Subcutaneous abdominal adipose tissue (tissue), 5 donors: Measurements from ENCODE around the gene IL19.

Source experiments
- H3K27ac ChIP-seq: one replicate; pipeline ENCODE4 v1.7.0; 2013; ENCODE audit warnings: low read depth, mild to moderate bottlenecking, inconsistent platforms, low read length, moderate library complexity
- H3K27me3 ChIP-seq, 5 donors: one replicate each; pipeline ENCODE4 v1.7.0; 2013; ENCODE audit warnings: low read length in 5 of 5, inconsistent platforms in 1 of 5; ENCODE audit not compliant: control insufficient read depth in 5 of 5, insufficient read depth in 4 of 5
- H3K36me3 ChIP-seq, 5 donors: one replicate each; pipeline ENCODE4 v1.7.0; 2013; ENCODE audit warnings: low read length in 5 of 5; ENCODE audit not compliant: control insufficient read depth in 5 of 5, insufficient read depth in 5 of 5
- H3K4me1 ChIP-seq, 5 donors: one replicate each; pipeline ENCODE4 v1.7.0; 2013; ENCODE audit warnings: low read length in 5 of 5, mild to moderate bottlenecking in 3 of 5, moderate library complexity in 1 of 5; ENCODE audit not compliant: control insufficient read depth in 5 of 5, insufficient read depth in 5 of 5
- H3K4me3 ChIP-seq, 5 donors: one replicate each; pipeline ENCODE4 v1.7.0; 2013; ENCODE audit warnings: low read length in 5 of 5, low read depth in 1 of 5
- H3K9ac ChIP-seq, 5 donors: one replicate each; pipeline ENCODE4 v1.7.0; 2013; ENCODE audit warnings: low read length in 5 of 5, mild to moderate bottlenecking in 4 of 5, moderate library complexity in 3 of 5
- H3K9me3 ChIP-seq, 5 donors: one replicate each; pipeline ENCODE4 v1.7.0; 2013; ENCODE audit warnings: low read length in 5 of 5; ENCODE audit not compliant: control insufficient read depth in 5 of 5
- donor health status: healthy.
- donor health status: healthy.
- donor health status: healthy.
- donor health status: healthy.
- donor health status: healthy.

IL19 gene

DNA sequence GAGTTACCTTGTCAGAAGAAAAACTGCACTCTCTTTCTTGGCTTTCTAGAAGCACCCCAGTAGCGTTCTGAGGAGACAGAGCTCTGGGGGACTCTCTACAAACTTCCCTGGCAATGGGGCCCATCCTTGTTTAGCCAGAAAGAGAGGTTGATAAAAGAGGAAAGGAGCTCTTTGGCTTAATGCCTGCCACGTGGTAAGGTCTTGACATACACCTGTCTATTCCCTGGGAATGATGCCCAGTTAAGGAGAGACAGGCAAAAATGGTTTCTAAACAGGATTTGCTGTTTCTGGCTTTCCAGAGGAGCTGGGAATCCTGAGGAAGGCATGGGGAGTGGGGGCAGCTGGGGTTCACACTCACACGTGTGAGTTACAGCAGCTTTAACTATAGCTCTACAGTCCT is 64.6 kb downstream of the IL19 start:
- Histone ChIP-seq H3K4me3 (no peak overlapping the region), H3K27ac (no peak overlapping the region)

DNA sequence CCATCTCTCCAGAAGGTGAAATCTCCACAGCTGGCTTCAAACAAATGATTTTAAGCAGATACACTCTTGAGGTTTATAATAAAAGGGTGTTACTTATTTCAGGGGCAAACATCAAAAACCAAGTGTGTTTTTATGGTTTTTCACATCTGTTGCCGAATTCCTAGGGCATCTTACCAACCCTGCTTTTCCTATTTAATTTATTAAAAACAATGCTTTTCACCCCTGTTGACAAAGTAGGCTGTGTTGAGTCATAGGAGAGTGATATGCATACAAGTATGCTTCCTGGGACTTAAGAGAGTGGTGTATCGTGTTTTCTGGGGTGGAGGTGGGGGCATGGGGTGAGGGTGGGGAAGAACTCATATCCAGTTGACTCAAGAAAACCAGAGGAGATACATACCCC is 65.5 kb downstream of the IL19 start:
- H3K9me3 ChIP-seq: no peaks in the 10 kb centered on the region
- H3K27ac ChIP-seq: no peak overlapping the region
- no peak overlapping the region for H3K9ac ChIP-seq
- no peak overlapping the region for H3K4me3 ChIP-seq
- H3K27me3 ChIP-seq: peaks cover 0 to 10% (median 3%) of the 10 kb centered on the region in 5 donors
- peaks cover 0 to 14% (median 4%) of the 10 kb centered on the region in 5 donors for H3K4me1 ChIP-seq
- H3K36me3 ChIP-seq: no peaks in the 10 kb centered on the region

More for the DNA sequence above, 64.6 kb downstream of the IL19 start:
- H3K27me3 ChIP-seq: peaks cover 0 to 10% (median 3%) of the 10 kb centered on the region in 5 donors
- H3K36me3 ChIP-seq: no peaks in the 10 kb centered on the region
- no peak overlapping the region for H3K9ac ChIP-seq
- no peaks in the 10 kb centered on the region for H3K9me3 ChIP-seq
- H3K4me1 ChIP-seq: peaks cover 0 to 14% (median 4%) of the 10 kb centered on the region in 5 donors

DNA sequence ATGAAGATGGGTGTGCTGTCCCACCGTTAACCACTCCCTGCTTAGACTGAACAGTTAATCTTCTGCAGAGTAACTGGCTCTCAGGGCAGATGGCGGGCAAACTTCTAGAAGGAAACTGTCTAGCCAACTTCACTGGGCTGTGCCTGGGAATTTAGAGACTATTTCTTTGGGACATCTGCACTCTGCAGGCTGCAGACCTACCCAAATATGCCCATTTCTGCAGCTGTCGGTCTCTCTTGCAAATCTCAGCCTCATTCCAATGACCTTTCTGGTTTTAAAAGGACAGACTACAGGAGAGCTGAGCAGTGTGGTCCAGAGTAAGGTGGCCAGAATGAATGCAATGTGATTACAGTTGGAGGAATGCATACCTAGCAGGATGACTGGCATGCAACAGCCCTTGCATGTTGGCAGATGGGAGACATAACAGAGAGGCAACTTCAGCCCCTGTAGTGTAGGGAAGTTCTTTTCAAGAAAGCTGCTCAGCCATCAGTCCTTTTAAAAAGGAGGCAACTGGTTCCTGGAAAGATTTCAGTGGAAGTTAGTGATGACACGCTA is 68.5 kb downstream of the IL19 start:
- no peaks in the 10 kb centered on the region for H3K36me3 ChIP-seq
- no peak overlapping the region for H3K4me3 ChIP-seq
- H3K27ac ChIP-seq: no peak overlapping the region
- H3K4me1 ChIP-seq: peaks cover 0 to 8% (median 4%) of the 10 kb centered on the region in 5 donors
- no peaks in the 10 kb centered on the region for H3K9me3 ChIP-seq
- H3K9ac ChIP-seq: no peak overlapping the region
- peaks cover 0 to 13% (median 3%) of the 10 kb centered on the region in 5 donors for H3K27me3 ChIP-seq

DNA sequence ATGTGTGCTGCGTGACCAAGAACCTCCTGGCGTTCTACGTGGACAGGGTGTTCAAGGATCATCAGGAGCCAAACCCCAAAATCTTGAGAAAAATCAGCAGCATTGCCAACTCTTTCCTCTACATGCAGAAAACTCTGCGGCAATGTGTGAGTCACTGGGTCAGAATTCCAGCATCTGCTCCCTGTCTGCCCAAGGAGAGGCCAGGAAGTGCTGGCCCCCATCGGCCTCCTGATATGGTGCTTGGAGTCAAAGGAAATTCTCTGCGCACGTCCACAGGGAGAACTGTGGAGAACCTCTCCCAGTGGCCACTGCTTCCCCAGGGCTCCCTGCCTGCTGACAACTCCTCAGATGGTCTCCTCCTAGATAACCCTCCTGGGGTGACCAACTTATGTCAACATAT is 69.3 kb downstream of the IL19 start:
- no peak overlapping the region for H3K27ac ChIP-seq
- no peaks in the 10 kb centered on the region for H3K36me3 ChIP-seq
- no peak overlapping the region for H3K9ac ChIP-seq
- H3K27me3 ChIP-seq: peaks cover 0 to 13% (median 3%) of the 10 kb centered on the region in 5 donors
- no peak overlapping the region for H3K4me3 ChIP-seq
- H3K4me1 ChIP-seq: peaks cover 0 to 5% (median 2%) of the 10 kb centered on the region in 5 donors
- no peaks in the 10 kb centered on the region for H3K9me3 ChIP-seq

DNA sequence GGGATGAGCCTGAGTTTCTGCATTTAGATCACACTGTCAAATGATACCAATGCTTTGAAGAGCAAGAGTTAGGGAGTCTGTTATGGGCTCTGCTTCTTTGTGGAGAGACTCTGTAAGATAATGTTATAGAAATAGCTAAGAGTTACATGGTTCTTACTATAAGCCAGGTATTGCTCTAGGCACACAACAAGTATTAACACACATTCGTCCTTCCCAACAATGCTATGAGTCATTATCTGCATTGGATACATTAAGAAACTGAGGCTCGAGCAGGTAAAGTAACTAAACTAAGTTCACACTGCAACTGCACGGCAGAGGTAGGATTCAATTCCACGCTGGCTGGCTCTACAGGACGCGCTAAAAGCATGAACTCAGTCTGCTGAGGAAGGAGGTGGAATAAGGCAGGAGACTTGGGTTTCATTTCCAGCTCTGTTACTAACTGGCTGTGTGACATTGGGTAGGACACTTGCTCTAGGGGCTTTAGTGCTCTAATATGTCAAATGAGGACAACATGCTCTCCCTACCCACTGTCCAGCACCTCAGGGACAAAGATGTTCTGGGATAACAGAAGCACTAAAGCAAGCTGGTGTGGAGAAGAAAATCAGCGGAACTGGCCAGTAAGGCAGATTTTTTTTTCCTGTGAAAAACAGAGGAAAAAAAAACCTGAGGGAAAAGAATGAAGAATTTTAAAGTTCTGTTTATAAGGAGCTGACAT is 71.2 kb downstream of the IL19 start:
- Histone ChIP-seq H3K4me1 (no peaks in the 10 kb centered on the region), H3K36me3 (no peaks in the 10 kb centered on the region), H3K27ac (no peak overlapping the region), H3K4me3 (no peak overlapping the region), H3K9me3 (no peaks in the 10 kb centered on the region), H3K9ac (no peak overlapping the region), H3K27me3 (peaks cover 0 to 6% (median 0%) of the 10 kb centered on the region in 5 donors)

DNA sequence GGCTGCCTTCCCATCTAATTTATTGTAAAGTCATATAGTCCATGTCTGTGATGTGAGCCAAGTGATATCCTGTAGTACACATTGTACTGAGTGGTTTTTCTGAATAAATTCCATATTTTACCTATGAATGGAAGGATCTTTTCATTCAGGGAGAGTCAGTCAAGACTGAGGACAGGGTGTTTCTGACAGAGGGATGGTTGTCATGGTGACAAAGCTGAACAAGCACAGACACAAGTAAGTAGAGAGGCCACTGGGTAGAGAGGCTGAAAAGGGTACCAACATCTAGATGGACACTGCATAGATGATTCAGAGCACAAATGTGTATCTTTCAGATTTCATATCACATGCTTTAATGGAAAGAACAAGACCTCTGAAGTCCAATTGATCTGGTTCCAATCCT is 72.3 kb downstream of the IL19 start:
- no peaks in the 10 kb centered on the region for H3K4me1 ChIP-seq
- H3K27me3 ChIP-seq: peaks cover 0 to 5% (median 0%) of the 10 kb centered on the region in 5 donors
- H3K9ac ChIP-seq: no peak overlapping the region
- no peaks in the 10 kb centered on the region for H3K36me3 ChIP-seq
- no peak overlapping the region for H3K27ac ChIP-seq
- no peak overlapping the region for H3K4me3 ChIP-seq
- H3K9me3 ChIP-seq: no peaks in the 10 kb centered on the region

DNA sequence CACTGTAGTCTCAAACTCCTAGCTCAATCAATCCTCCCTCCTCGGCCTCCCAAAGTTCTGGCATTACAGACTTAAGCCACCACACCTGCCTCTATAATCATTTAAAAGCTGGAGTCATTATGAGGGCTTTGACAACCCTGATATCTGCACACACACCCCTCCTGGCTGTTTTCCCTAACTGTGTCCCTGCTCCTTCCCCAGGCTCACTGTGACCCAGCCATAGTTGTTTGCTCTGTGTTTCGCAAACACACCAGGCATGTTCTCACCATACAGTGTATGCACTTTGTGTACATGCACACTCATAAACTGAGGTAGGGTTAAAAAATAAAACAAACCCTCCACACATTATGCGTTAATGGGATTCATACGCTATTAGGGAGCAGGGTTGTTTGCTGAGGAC is 73.1 kb downstream of the IL19 start:
- Histone ChIP-seq H3K4me1 (no peaks in the 10 kb centered on the region), H3K27me3 (peaks cover 0 to 5% (median 0%) of the 10 kb centered on the region in 5 donors), H3K4me3 (no peak overlapping the region), H3K36me3 (no peaks in the 10 kb centered on the region), H3K27ac (no peak overlapping the region), H3K9ac (no peak overlapping the region), H3K9me3 (no peaks in the 10 kb centered on the region)

DNA sequence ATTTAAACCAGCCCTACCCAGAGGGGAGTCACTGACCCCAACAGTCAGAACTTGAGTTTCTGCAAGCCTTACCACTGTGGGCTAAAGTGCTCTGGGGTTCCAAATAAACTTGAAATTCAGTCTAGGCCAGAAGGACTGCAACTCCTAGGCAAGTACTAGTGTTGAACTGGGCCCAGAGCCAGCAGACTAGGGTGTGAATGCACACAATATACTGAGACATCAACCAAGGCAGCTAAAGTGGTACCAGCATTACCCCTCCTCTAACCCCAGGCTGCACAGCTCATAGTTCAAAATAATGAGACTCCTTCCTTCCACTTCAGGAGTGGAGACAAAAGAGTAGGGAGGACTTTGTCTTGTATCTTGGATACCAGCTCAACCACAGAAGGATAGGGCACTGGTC is 75.9 kb downstream of the IL19 start:
- Histone ChIP-seq H3K36me3 (no peaks in the 10 kb centered on the region), H3K4me1 (no peaks in the 10 kb centered on the region), H3K4me3 (no peak overlapping the region), H3K9me3 (no peaks in the 10 kb centered on the region), H3K27ac (no peak overlapping the region), H3K9ac (no peak overlapping the region), H3K27me3 (peaks cover 0 to 3% (median 0%) of the 10 kb centered on the region in 5 donors)

DNA sequence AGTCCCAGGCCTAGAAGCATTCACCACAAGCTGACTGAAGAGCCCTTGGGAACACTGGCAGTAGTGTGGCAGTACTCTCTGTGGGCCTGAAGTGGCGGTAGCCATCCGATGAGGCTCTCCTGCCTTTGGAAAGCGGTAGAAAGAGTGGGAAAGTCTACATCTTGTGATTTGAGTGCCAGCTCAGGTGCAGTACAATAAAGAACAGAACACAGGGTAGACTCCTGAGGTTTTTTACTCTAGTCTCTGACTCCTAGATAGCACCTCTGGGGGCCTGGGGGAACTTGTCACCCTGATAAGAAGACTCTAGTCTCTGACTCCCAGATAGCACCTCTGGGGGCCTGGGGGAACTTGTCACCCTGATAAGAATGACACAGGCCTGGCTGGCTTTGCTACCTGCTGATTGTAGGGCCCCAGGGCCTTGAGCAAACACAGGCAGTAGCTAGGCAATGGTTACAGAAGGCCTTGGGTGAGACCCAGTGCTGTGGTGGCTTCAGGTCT is 76.8 kb downstream of the IL19 start:
- H3K9me3 ChIP-seq: peaks cover 0 to 2% (median 0%) of the 10 kb centered on the region in 5 donors
- H3K27me3 ChIP-seq: peaks cover 0 to 3% (median 0%) of the 10 kb centered on the region in 5 donors
- no peak overlapping the region for H3K27ac ChIP-seq
- no peak overlapping the region for H3K4me3 ChIP-seq
- H3K9ac ChIP-seq: no peak overlapping the region
- H3K36me3 ChIP-seq: no peaks in the 10 kb centered on the region
- H3K4me1 ChIP-seq: no peaks in the 10 kb centered on the region

DNA sequence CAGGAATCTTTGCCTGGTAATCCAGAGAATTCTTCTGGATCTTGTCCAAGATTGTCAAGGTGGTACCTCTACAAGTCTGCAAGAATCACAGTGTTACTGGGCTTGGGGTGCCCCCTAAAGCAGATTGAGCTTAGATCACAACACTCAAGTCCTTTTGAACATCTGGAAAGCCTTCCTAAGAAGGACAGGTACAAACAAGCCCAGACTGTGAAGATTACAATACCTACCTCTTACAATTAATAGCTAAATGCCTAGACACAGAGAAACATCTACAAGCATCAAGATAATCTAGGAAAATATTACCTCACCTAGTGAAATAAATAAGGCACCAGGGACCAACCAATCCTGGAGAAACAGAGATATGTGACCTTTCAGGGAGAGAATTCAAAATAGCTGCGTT is 77.4 kb downstream of the IL19 start:
- no peak overlapping the region for H3K9ac ChIP-seq
- peaks cover 0 to 3% (median 0%) of the 10 kb centered on the region in 5 donors for H3K27me3 ChIP-seq

More for the DNA sequence above, 77.4 kb downstream of the IL19 start:
- Histone ChIP-seq H3K4me1 (no peaks in the 10 kb centered on the region), H3K4me3 (no peak overlapping the region), H3K36me3 (no peaks in the 10 kb centered on the region), H3K9me3 (peaks cover 0 to 4% (median 0%) of the 10 kb centered on the region in 5 donors), H3K27ac (no peak overlapping the region)
